GM18861 (cell line): ENCODE data around the gene ZNF66.
"Not testable (repeated sequence)": the region's sequence is repeated elsewhere in the genome, so short reads cannot be mapped to it uniquely, and the experiment has no call there.

Experiments
- ATAC-seq: cut with Tn5 transposase; IDR thresholded peaks from one replicate; pipeline ENCODE4 v1.9.1; 2021; ENCODE audit not compliant: unreplicated experiment

The ZNF66 gene

GRCh38 chr19:20776083-20777076 is at the start of gene ZNF66:
Gene ZNF66, plus strand, starts transcription at chr19:20776304. Its CDS starts 144 bp downstream, at chr19:20776448.
- peak; percentile 87 for ATAC-seq

DNA sequence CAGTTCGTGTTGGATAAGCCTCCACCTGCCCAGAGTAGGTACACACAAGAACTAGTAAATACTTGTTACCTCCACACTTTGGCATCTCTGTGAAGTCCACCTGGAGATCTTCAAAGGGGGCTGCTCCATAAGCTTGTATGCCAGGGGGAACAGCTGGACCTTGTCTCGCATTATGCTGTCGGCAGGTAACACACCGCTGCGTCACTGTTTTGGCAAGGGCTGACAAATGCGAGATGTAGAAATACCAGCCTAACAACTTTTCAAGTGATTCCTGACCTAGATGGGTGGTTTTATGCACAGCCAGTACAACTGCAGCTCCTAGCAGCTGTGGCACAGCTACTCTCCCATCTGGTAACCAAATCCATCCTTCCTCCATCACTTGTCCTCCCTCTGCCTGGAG is 25.9 kb upstream of the ZNF66 start:
- ATAC-seq, result not testable (repeated sequence)

- ATAC-seq, result not testable (repeated sequence)
Measured at GRCh38 chr19:20752291-20752690, 23.8 kb upstream of the ZNF66 start.

- ATAC-seq, result not testable (repeated sequence)
Measured at GRCh38 chr19:20769225-20769736, 6.8 kb upstream of the ZNF66 start.

- ATAC-seq, result no peak
Measured at GRCh38 chr19:20787786-20788185, 11.7 kb downstream of the ZNF66 start.

DNA sequence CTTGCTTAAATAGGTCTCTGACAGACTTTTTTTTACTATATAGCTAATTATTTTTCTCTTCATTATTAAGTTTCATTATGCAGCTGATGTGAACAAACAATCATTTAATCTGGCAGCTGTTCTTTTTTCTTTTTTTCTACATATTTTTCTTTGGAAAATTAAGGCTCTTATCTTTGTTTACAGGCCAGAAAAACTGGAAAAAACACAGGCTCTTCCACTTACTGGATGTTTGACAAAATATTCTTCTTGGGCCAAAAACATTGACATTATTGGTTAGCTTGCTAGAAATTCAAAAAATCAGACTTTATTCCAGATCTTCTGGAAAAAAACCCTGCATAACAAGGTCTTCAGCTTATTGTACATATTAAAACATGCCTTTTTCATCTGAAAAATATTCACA is 15.7 kb downstream of the ZNF66 start:
- ATAC-seq, result no peak

DNA sequence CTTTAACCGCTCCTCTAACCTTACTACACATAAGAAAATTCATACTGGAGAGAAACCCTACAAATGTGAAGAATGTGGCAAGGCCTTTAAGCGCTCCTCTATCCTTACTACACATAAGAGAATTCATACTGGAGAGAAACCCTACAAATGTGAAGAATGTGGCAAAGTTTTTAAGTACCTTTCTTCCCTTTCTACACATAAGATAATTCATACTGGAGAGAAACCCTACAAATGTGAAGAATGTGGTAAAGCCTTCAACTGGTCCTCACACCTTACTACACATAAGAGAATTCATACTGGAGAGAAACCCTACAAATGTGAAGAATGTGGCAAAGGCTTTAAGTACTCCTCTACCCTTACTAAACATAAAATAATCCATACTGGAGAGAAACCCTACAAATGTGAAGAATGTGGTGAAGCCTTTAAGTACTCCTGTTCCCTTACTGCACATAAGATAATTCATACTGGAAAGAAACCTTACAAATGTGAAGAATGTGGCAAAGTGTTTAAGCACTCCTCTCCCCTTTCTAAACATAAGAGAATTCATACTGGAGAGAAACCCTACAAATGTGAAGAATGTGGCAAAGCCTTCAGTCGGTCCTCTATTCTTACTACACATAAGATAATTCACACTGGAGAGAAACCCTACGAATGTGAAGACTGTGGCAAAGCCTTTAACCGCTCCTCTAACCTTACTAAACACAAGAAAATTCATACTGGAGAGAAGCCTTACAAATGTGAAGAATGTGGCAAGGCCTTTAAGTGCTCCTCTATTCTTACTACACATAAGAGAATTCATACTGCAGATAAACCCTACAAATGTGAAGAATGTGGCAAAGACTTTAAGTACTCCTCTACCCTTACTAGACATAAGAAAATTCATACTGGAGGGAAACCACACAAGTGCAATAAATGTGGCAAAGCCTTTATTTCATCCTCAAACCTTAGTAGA is 30.5 kb downstream of the ZNF66 start:
- ATAC-seq, result not testable (repeated sequence)

DNA sequence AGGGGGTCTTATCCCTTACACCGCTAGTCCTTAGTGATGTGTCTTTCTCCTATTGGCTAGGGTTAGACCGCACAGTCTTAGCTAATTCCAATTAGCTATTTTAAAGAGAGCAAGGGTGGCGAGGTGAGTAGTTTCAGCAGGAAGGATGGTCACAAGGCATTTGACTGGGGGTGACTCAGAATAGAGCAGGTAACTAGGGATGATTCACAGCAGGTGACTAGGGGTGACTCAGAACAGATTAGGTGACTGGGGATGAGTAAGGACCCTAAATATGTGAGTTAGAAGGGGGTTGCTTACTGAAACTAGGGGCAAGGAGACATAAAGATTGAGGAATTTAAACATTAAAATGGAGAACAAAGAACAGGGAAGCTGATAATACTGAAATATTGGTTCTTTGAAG is 64.3 kb downstream of the ZNF66 start:
- ATAC-seq, result no peak
